Endodermal cell (in vitro differentiated cells): Measurements from ENCODE around the gene LRRIQ1. TPM values are rescaled to one million over a fixed set of nuclear protein-coding genes. Genes with fewer than 3 reads are reported as not detected.
"Not testable (repeated sequence)": the region's sequence is repeated elsewhere in the genome, so short reads cannot be mapped to it uniquely, and the experiment has no call there.

Experiments
- DNase-seq: peaks from one replicate; pipeline ENCODE4 v3.0.0-alpha.2; 2017
- H3K27ac ChIP-seq: 2 replicates; pipeline ENCODE4 v1.5.1; 2013; ENCODE audit warnings: mild to moderate bottlenecking, low read depth, low read length, moderate library complexity
- H3K27me3 ChIP-seq: 2 replicates; pipeline ENCODE4 v1.6.1; 2013; ENCODE audit warnings: mild to moderate bottlenecking, low read length, moderate library complexity; ENCODE audit not compliant: insufficient read depth, control insufficient read depth, poor library complexity, severe bottlenecking
- H3K36me3 ChIP-seq: 2 replicates; pipeline ENCODE4 v1.7.0; 2013; ENCODE audit warnings: mild to moderate bottlenecking, low read length, moderate library complexity; ENCODE audit not compliant: control insufficient read depth, insufficient read depth
- H3K4me1 ChIP-seq: one replicate; pipeline ENCODE4 v1.7.0; 2013; ENCODE audit warnings: low read length; ENCODE audit not compliant: control insufficient read depth, insufficient read depth
- H3K4me3 ChIP-seq: 2 replicates; pipeline ENCODE4 v1.5.1; 2013; ENCODE audit warnings: mild to moderate bottlenecking, low read length, moderate library complexity
- H3K9ac ChIP-seq: 2 replicates; pipeline ENCODE4 v1.6.1; 2013; ENCODE audit warnings: mild to moderate bottlenecking, low read length, moderate library complexity; ENCODE audit not compliant: poor library complexity, severe bottlenecking; ENCODE audit errors: extremely low read depth
- H3K9me3 ChIP-seq: 2 replicates; pipeline ENCODE4 v1.6.1; 2013; ENCODE audit warnings: mild to moderate bottlenecking, low read length, moderate library complexity; ENCODE audit not compliant: control insufficient read depth
- H3K27ac Mint-ChIP-seq: 2 replicates; pipeline ENCODE4 v1.8.0; 2020; ENCODE audit warnings: mixed read lengths
- H3K27me3 Mint-ChIP-seq: 2 replicates; pipeline ENCODE4 v1.8.0; 2021; ENCODE audit warnings: mild to moderate bottlenecking, mixed read lengths; ENCODE audit not compliant: insufficient read depth
- H3K36me3 Mint-ChIP-seq: 2 replicates; pipeline ENCODE4 v1.8.0; 2020; ENCODE audit warnings: low read depth, mixed read lengths
- H3K4me1 Mint-ChIP-seq: 2 replicates; pipeline ENCODE4 v1.8.0; 2020; ENCODE audit warnings: mixed read lengths
- H3K4me3 Mint-ChIP-seq: 2 replicates; pipeline ENCODE4 v1.8.0; 2020; ENCODE audit warnings: mild to moderate bottlenecking, moderate library complexity, mixed read lengths
- H3K9me3 Mint-ChIP-seq: 2 replicates; pipeline ENCODE4 v1.8.0; 2020; ENCODE audit warnings: mild to moderate bottlenecking, mixed read lengths
- CTCF ChIP-seq: fragments of 200-600 bp; sonication (generic); conservative IDR thresholded peaks from 2 replicates; pipeline ENCODE4 v1.5.0; 2021; ENCODE audit warnings: antibody characterized with exemption, mild to moderate bottlenecking
- WGBS, 2 experiments: methylation state at CpG; one replicate each; pipeline versions ENCODE4 v1.1.5 to v1.1.7; 2013; ENCODE audit warnings: missing lambda C conversion rate in 2 of 2, mixed read lengths in 1 of 2; ENCODE audit not compliant: insufficient coverage in 1 of 2, insufficient read length in 1 of 2; 5-methylcytosine and 5-hydroxymethylcytosine counted together
- total RNA-seq, 2 donors: library from RNA; stranded (reverse); fragmentation: NEBNext Ultra II Directional in 1 of 2; extraction: Animal tissue kit (Norgen Biotek cat#: 25700) in 1 of 2; gene quantifications; 2 replicates in 1 of 2; 3 replicates in 1 of 2; pipeline ENCODE4 v1.2.1, GENCODE V29; 2021

Gene LRRIQ1
- total RNA-seq, 2 donors from 2014 or later, result 2.9 to 6.2 TPM

GRCh38 chr12:85004204-85004603, 31.9 kb upstream of the LRRIQ1 start:
- Mint-ChIP-seq H3K27ac (peak overlapping the region; percentile 32), H3K36me3 (no peaks in the 10 kb centered on the region), H3K9me3 (peaks cover 6% of the 10 kb centered on the region), H3K4me1 (peaks cover 10% of the 10 kb centered on the region), H3K4me3 (no peak overlapping the region), H3K27me3 (no peaks in the 10 kb centered on the region)
- Histone ChIP-seq H3K27ac (no peak overlapping the region), H3K4me3 (no peak overlapping the region), H3K4me1 (no peaks in the 10 kb centered on the region), H3K9me3 (no peaks in the 10 kb centered on the region), H3K9ac (no peak overlapping the region), H3K36me3 (no peaks in the 10 kb centered on the region), H3K27me3 (no peaks in the 10 kb centered on the region)
- no peak for DNase-seq
- TF ChIP-seq CTCF, result no peak

DNA sequence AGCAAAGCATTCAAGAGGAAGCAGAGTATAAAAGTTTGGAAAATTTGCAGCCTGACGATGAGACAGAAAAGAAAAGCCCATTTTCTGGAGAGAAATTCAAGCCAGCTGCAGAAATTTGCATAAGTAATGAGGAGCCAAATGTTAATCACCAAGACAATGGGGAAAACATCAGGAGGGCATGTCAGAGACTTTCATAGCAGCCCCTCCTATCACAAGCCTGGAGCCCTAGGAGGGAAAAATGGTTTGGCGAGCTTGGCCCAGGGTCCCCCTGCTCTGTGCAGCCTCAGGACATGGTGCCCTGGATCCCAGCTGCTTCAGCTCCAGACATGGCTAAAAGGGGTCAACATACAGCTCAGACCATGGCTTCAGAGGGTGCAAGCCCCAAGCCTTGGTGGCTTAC, 31.1 kb upstream of the LRRIQ1 start:
- H3K27ac ChIP-seq, H3K9me3 Mint-ChIP-seq, H3K27ac Mint-ChIP-seq, H3K27me3 Mint-ChIP-seq, H3K36me3 ChIP-seq, H3K4me1 ChIP-seq, H3K9me3 ChIP-seq, H3K4me1 Mint-ChIP-seq, H3K36me3 Mint-ChIP-seq, H3K27me3 ChIP-seq, H3K4me3 Mint-ChIP-seq, H3K4me3 ChIP-seq, H3K9ac ChIP-seq: not testable (repeated sequence)
- 25 to 39% methylated on average over 2 of the region's 2 CpGs for WGBS, 2 experiments
- DNase-seq, result peak; percentile 85

DNA sequence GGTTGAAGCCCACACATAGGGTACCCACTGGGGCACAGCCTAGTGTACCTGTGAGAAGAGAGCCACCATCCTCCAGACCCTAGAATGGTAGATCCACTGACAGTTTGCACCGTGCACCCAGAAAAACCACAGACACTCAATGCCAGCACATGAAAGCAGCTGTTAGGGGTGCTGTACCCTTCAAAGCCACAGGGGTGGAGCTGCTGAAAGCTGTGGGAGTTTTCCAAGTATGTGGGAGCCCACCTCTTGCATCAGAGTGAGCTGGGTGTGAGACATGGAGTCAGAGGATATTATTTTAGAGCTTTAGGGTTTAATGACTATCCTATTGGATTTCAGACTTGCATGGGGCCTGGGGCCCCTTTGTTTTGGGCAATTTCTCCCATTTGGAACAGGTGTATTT, 30.5 kb upstream of the LRRIQ1 start:
- WGBS, 2 experiments, result 100% methylated on average over 1 of the region's 1 CpG; no CpG with 5 or more reads in 1 of the 2 experiments
- TF ChIP-seq CTCF, result no peak
- DNase-seq, result no peak
- Histone ChIP-seq H3K9ac (no peak overlapping the region), H3K27me3 (no peaks in the 10 kb centered on the region), H3K27ac (no peak overlapping the region), H3K4me3 (no peak overlapping the region), H3K9me3 (no peaks in the 10 kb centered on the region), H3K4me1 (no peaks in the 10 kb centered on the region), H3K36me3 (no peaks in the 10 kb centered on the region)
- H3K27me3 Mint-ChIP-seq, result no peaks in the 10 kb centered on the region
- no peaks in the 10 kb centered on the region for H3K36me3 Mint-ChIP-seq
- peaks cover 10% of the 10 kb centered on the region for H3K4me1 Mint-ChIP-seq
- peaks cover 6% of the 10 kb centered on the region for H3K9me3 Mint-ChIP-seq
- H3K27ac Mint-ChIP-seq, result no peak overlapping the region
- H3K4me3 Mint-ChIP-seq, result no peak overlapping the region

- H3K4me1 Mint-ChIP-seq, result peaks cover 10% of the 10 kb centered on the region
- no peaks in the 10 kb centered on the region for H3K27me3 ChIP-seq
- H3K27ac ChIP-seq, result no peak overlapping the region
- WGBS, 2 experiments, result 80% methylated on average over 1 of the region's 1 CpG; no CpG with 5 or more reads in 1 of the 2 experiments
- no peak for DNase-seq
- no peak overlapping the region for H3K9ac ChIP-seq
- no peaks in the 10 kb centered on the region for H3K4me1 ChIP-seq
- H3K36me3 ChIP-seq, result no peaks in the 10 kb centered on the region
- H3K9me3 ChIP-seq, result no peaks in the 10 kb centered on the region
- H3K36me3 Mint-ChIP-seq, result no peaks in the 10 kb centered on the region
- H3K27ac Mint-ChIP-seq, result no peak overlapping the region
- no peaks in the 10 kb centered on the region for H3K27me3 Mint-ChIP-seq
- no peak overlapping the region for H3K4me3 Mint-ChIP-seq
- H3K9me3 Mint-ChIP-seq, result peaks cover 6% of the 10 kb centered on the region
- TF ChIP-seq CTCF, result no peak
- H3K4me3 ChIP-seq, result no peak overlapping the region
Measured at GRCh38 chr12:85006206-85006605, 29.9 kb upstream of the LRRIQ1 start.
